ENCODE measurements around the gene TM9SF1. TPM values are rescaled to one million over a fixed set of nuclear protein-coding genes. Genes with fewer than 3 reads are reported as not detected.
A peak's percentile ranks its signal among the peaks of the same experiment; 100 is the strongest.

The TM9SF1 gene
- total and polyA plus RNA-seq, 2 of the 4 experiments (the other 2 are of a cell fraction) = 40.4 to 65.6 TPM

DNA sequence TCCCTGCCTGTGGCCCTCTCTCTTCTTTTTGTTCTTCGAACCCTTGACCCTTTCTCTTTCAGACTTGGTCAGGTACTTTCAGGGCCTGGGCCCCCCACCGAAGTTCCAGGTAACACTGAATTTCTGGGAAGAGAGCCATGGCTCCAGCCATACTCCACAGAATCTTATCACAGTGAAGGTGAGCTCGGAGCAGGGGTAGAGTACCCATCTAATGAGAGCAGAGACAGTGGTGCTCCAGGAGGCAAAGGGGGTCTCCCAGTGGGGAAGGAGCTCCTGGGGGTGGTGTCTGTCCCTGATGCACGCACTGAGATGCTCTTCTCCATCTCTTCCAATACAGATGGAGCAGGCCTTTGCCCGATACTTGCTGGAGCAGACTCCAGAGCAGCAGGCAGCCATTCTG is 29.5 kb downstream of the TM9SF1 start:
- TF ChIP-seq, protein P1, sequence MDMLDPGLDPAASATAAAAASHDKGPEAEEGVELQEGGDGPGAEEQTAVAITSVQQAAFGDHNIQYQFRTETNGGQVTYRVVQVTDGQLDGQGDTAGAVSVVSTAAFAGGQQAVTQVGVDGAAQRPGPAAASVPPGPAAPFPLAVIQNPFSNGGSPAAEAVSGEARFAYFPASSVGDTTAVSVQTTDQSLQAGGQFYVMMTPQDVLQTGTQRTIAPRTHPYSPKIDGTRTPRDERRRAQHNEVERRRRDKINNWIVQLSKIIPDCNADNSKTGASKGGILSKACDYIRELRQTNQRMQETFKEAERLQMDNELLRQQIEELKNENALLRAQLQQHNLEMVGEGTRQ (IDR thresholded peaks at IDR 0.05; ENCODE audit: low read depth, low read length) = no peak
- no peak for TF ChIP-seq CHD1 (IDR thresholded peaks at IDR 0.05; ENCODE audit: low read depth, low read length)
- no peak for TF ChIP-seq POLR2A (IDR thresholded peaks at IDR 0.05; ENCODE audit: low read depth, low read length)
- no peak for TF ChIP-seq BHLHE40 (IDR thresholded peaks at IDR 0.05; ENCODE audit: low read depth, low read length)
- TF ChIP-seq NFE2L2 (IDR thresholded peaks at IDR 0.05; ENCODE audit: low read depth, low read length) = no peak
- TF ChIP-seq RCOR1 (IDR thresholded peaks at IDR 0.05; ENCODE audit: insufficient replicate concordance, low read length) = no peak
- TF ChIP-seq RAD21 (IDR thresholded peaks at IDR 0.05; ENCODE audit: low read length) = no peak
- no peak for TF ChIP-seq MXI1 (IDR thresholded peaks at IDR 0.05; ENCODE audit: borderline replicate concordance, low read depth, low read length)
- no peak for TF ChIP-seq RFX5 (IDR thresholded peaks at IDR 0.05; ENCODE audit: low read depth, low read length)
- no peak for TF ChIP-seq SMC3 (IDR thresholded peaks at IDR 0.05; ENCODE audit: low read depth, low read length)
- TF ChIP-seq CEBPB (IDR thresholded peaks at IDR 0.05; ENCODE audit: low read depth, low read length) = no peak
- no peak for TF ChIP-seq FOS (IDR thresholded peaks at IDR 0.05; ENCODE audit: low read depth, low read length)
- no peak for TF ChIP-seq MAFK (IDR thresholded peaks at IDR 0.05; ENCODE audit: low read depth, low read length)
- TF ChIP-seq, protein P2, sequence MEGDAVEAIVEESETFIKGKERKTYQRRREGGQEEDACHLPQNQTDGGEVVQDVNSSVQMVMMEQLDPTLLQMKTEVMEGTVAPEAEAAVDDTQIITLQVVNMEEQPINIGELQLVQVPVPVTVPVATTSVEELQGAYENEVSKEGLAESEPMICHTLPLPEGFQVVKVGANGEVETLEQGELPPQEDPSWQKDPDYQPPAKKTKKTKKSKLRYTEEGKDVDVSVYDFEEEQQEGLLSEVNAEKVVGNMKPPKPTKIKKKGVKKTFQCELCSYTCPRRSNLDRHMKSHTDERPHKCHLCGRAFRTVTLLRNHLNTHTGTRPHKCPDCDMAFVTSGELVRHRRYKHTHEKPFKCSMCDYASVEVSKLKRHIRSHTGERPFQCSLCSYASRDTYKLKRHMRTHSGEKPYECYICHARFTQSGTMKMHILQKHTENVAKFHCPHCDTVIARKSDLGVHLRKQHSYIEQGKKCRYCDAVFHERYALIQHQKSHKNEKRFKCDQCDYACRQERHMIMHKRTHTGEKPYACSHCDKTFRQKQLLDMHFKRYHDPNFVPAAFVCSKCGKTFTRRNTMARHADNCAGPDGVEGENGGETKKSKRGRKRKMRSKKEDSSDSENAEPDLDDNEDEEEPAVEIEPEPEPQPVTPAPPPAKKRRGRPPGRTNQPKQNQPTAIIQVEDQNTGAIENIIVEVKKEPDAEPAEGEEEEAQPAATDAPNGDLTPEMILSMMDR (conservative IDR thresholded peaks at IDR 0.05; ENCODE audit: low read depth, low read length) = no peak
- no peak for TF ChIP-seq MAZ (IDR thresholded peaks at IDR 0.05; ENCODE audit: borderline replicate concordance, low read depth, low read length)
- CTCF ChIA-PET = interaction anchor here (0.9 kb wide), 1 partner anchor 12 kb away, joined by 3 read pairs; no protein-coding TSS in a partner anchor
- WGBS, 2 experiments (ENCODE audit: extremely low coverage in 2 of 2, insufficient read length in 1 of 2) = 100% methylated on average over 1 of the region's 5 CpGs; no CpG with 5 or more reads in 1 of the 2 experiments
- intact Hi-C loops (cut with micrococcal nuclease) = no loop called here
- Histone ChIP-seq H3K79me1 (ENCODE audit: low read depth in 1 of 2, low read length in 2 of 2) (peaks cover 12 to 40% of the 10 kb centered on the region in 2 experiments; a peak in 3 of 4 replicates), H4K8ac (ENCODE audit: low read depth in 2 of 2, low read length in 2 of 2) (no peak overlapping the region), H2AFZ (replicated peaks; ENCODE audit: low read length, poor library complexity) (peak overlapping the region; percentile 17), H4K5ac (ENCODE audit: low read depth, low read length) (no peak overlapping the region), H2BK5ac (ENCODE audit: low read depth, low read length, poor library complexity, severe bottlenecking) (no peak overlapping the region), H2BK15ac (ENCODE audit: low read depth, low read length) (no peak overlapping the region), H3K27me3 (ENCODE audit: control insufficient read depth, insufficient read depth, low read length) (no peaks in the 10 kb centered on the region), H3K27ac (ENCODE audit: insufficient read depth, low read length) (no peak overlapping the region), H3K9ac (ENCODE audit: low read depth, low read length) (no peak overlapping the region), H3K4me1 (ENCODE audit: control insufficient read depth, insufficient read depth, low read length) (peaks cover 5% of the 10 kb centered on the region), H4K91ac (ENCODE audit: insufficient read depth, low read depth, low read length) (no peak overlapping the region), H3K18ac (ENCODE audit: low read depth, low read length) (no peak overlapping the region), H3K4ac (ENCODE audit: low read depth, low read length) (no peak overlapping the region), H2BK120ac (ENCODE audit: low read depth, low read length) (no peak overlapping the region), H4K20me1 (ENCODE audit: insufficient read depth, low read length) (no peaks in the 10 kb centered on the region), H2BK20ac (ENCODE audit: low read depth, low read length) (no peak overlapping the region), H3K56ac (ENCODE audit: extremely low read depth, insufficient read depth, low read length) (no peak overlapping the region), H3K4me2 (ENCODE audit: low read depth, low read length) (no peak overlapping the region), H3K9me1 (ENCODE audit: insufficient read depth, low read length) (peaks cover 9% of the 10 kb centered on the region), H3K4me3 (ENCODE audit: insufficient read depth, low read depth, low read length) (no peak overlapping the region), H3K9me3 (ENCODE audit: control insufficient read depth, insufficient read depth, low read length) (no peaks in the 10 kb centered on the region), H2AK5ac (ENCODE audit: low read depth, low read length) (no peak overlapping the region), H2AK9ac (replicated peaks; ENCODE audit: low read depth, low read length, poor library complexity) (no peak overlapping the region), H3K23ac (ENCODE audit: low read depth, low read length) (no peak overlapping the region), H3K36me3 (ENCODE audit: control insufficient read depth, insufficient read depth, low read length) (peaks cover 51% of the 10 kb centered on the region), H3K14ac (replicated peaks; ENCODE audit: low read depth, low read length) (no peak overlapping the region)
- dilution Hi-C loops (cut with HindIII; ENCODE audit: low sequenced_read_pairs, unreplicated experiment) = no loop called here
- no peak for ATAC-seq (ENCODE audit: low read depth)
- no peak for DNase-seq
- in situ Hi-C loops (cut with MboI; ENCODE audit: low sequenced_read_pairs) = no loop called here
- no TSS peak for BruUV-seq (replicated peaks)
- POLR2A ChIA-PET (ENCODE audit: unreplicated experiment) = no interaction called here
